Smooth muscle cell (in vitro differentiated cells): ENCODE data around the gene HPDL. TPM values are rescaled to one million over a fixed set of nuclear protein-coding genes. Genes with fewer than 3 reads are reported as not detected.

Experiments
- DNase-seq: peaks from one replicate; lab custom pipeline; 2025; ENCODE audit not compliant: unreplicated experiment; lab: John Stamatoyannopoulos, UW
- H2AFZ ChIP-seq: fragments of 200-600 bp; sonication (generic); 2 replicates; pipeline ENCODE4 v1.6.0; 2016; ENCODE audit warnings: antibody characterized with exemption, low read depth, mild to moderate bottlenecking
- H3F3A ChIP-seq: fragments of 200-600 bp; sonication (generic); 2 replicates; pipeline ENCODE4 v1.6.0; 2017; ENCODE audit warnings: antibody characterized with exemption, low read depth
- H3K27ac ChIP-seq: fragments of 200-600 bp; sonication (generic); 2 replicates; pipeline ENCODE4 v1.5.1; 2016; ENCODE audit warnings: low read depth, mild to moderate bottlenecking
- H3K27me3 ChIP-seq: fragments of 200-600 bp; sonication (generic); 2 replicates; pipeline ENCODE4 v1.6.1; 2016; ENCODE audit warnings: low read depth, mild to moderate bottlenecking
- H3K36me3 ChIP-seq: fragments of 200-600 bp; sonication (generic); 2 replicates; pipeline ENCODE4 v1.5.1; 2016; ENCODE audit warnings: low read depth
- H3K4me1 ChIP-seq: fragments of 200-600 bp; sonication (generic); 2 replicates; pipeline ENCODE4 v1.5.1; 2016; ENCODE audit warnings: low read depth
- H3K4me2 ChIP-seq: fragments of 200-600 bp; sonication (generic); 2 replicates; pipeline ENCODE4 v1.6.0; 2016; ENCODE audit warnings: mild to moderate bottlenecking
- H3K4me3 ChIP-seq: fragments of 200-600 bp; sonication (generic); 2 replicates; pipeline ENCODE4 v1.5.1; 2016; ENCODE audit warnings: mild to moderate bottlenecking
- H3K79me2 ChIP-seq: fragments of 200-600 bp; sonication (generic); 2 replicates; pipeline ENCODE4 v1.6.0; 2016; ENCODE audit warnings: low read depth, mild to moderate bottlenecking
- H3K9ac ChIP-seq: fragments of 200-600 bp; sonication (generic); 2 replicates; pipeline ENCODE4 v1.6.0; 2016; ENCODE audit warnings: low read depth
- H3K9me3 ChIP-seq: fragments of 200-600 bp; sonication (generic); replicated peaks from 2 replicates; pipeline ENCODE4 v1.5.1; 2016; ENCODE audit warnings: low read depth
- H4K20me1 ChIP-seq: fragments of 200-600 bp; sonication (generic); 2 replicates; pipeline ENCODE4 v1.6.0; 2016; ENCODE audit warnings: low read depth
- CTCF ChIP-seq: fragments of 200-600 bp; sonication (generic); IDR thresholded peaks from 2 replicates; pipeline ENCODE4 v1.5.1; 2017; ENCODE audit warnings: borderline replicate concordance, mild to moderate bottlenecking, antibody characterized with exemption; ENCODE audit not compliant: insufficient read depth, poor library complexity, severe bottlenecking
- WGBS: methylation state at CpG from one replicate; pipeline ENCODE4 v1.1.7; 2016; ENCODE audit warnings: low lambda C conversion rate; 5-methylcytosine and 5-hydroxymethylcytosine counted together
- polyA plus RNA-seq: library from polyadenylated mRNA; unstranded; fragments of >200 nt; fragmentation: Nextera tagmentation; extraction: Ambion mirVana; gene quantifications from 2 replicates; pipeline ENCODE4 v1.2.1, GENCODE V29; 2016
- total RNA-seq: library from RNA; depleted of rRNA; stranded (reverse); fragments of >200 nt; gene quantifications from 2 replicates; pipeline ENCODE4 v1.2.3, GENCODE V29; 2014

Gene HPDL
- total and polyA plus RNA-seq, 2 experiments from 2014 or later, result 0.96 TPM; not detected in 1

- Histone ChIP-seq H3K9me3 (no peaks in the 10 kb centered on the region), H3K4me1 (peaks cover 9% of the 10 kb centered on the region), H3K9ac (no peak overlapping the region), H3K4me2 (no peak overlapping the region), H3K4me3 (no peak overlapping the region), H3K27me3 (no peaks in the 10 kb centered on the region), H3K36me3 (no peaks in the 10 kb centered on the region), H2AFZ (no peak overlapping the region), H4K20me1 (no peaks in the 10 kb centered on the region), H3K27ac (no peak overlapping the region), H3F3A (no peaks in the 10 kb centered on the region), H3K79me2 (no peaks in the 10 kb centered on the region)
- no peak for TF ChIP-seq CTCF
- WGBS, result 75% methylated on average over 4 of the region's 4 CpGs
- no peak for DNase-seq
Observed at GRCh38 chr1:45319761-45320160, 6.9 kb upstream of the HPDL start.

- H2AFZ ChIP-seq, result no peak overlapping the region
- no peak overlapping the region for H3K27ac ChIP-seq
- no peaks in the 10 kb centered on the region for H3K36me3 ChIP-seq
- H3K9me3 ChIP-seq, result no peaks in the 10 kb centered on the region
- no peaks in the 10 kb centered on the region for H3K79me2 ChIP-seq
- WGBS, result 75% methylated on average over 5 of the region's 5 CpGs
- DNase-seq, result no peak
- no peaks in the 10 kb centered on the region for H4K20me1 ChIP-seq
- H3F3A ChIP-seq, result no peaks in the 10 kb centered on the region
- no peak for TF ChIP-seq CTCF
- no peak overlapping the region for H3K9ac ChIP-seq
- H3K27me3 ChIP-seq, result no peaks in the 10 kb centered on the region
- H3K4me1 ChIP-seq, result peaks cover 9% of the 10 kb centered on the region
- H3K4me3 ChIP-seq, result no peak overlapping the region
- H3K4me2 ChIP-seq, result no peak overlapping the region
Observed at GRCh38 chr1:45321444-45321843, 5.3 kb upstream of the HPDL start.

- DNase-seq, result no peak
- Histone ChIP-seq H3F3A (no peaks in the 10 kb centered on the region), H3K4me3 (no peak overlapping the region), H2AFZ (no peak overlapping the region), H3K36me3 (no peaks in the 10 kb centered on the region), H3K4me2 (no peak overlapping the region), H4K20me1 (no peaks in the 10 kb centered on the region), H3K79me2 (no peaks in the 10 kb centered on the region), H3K27ac (no peak overlapping the region), H3K9me3 (no peaks in the 10 kb centered on the region), H3K27me3 (no peaks in the 10 kb centered on the region), H3K9ac (no peak overlapping the region), H3K4me1 (peaks cover 9% of the 10 kb centered on the region)
- no peak for TF ChIP-seq CTCF
- 77% methylated on average over 10 of the region's 10 CpGs for WGBS
Observed at GRCh38 chr1:45322486-45323040, 4.1 kb upstream of the HPDL start.

GRCh38 chr1:45325851-45326506 lies 716 bp upstream of the HPDL start:
- peaks cover 19% of the 10 kb centered on the region for H3K4me1 ChIP-seq
- H3K4me2 ChIP-seq, result peak overlapping the region; percentile 84
- no peak for TF ChIP-seq CTCF
- no peaks in the 10 kb centered on the region for H4K20me1 ChIP-seq
- no peaks in the 10 kb centered on the region for H3K36me3 ChIP-seq
- WGBS, result 67% methylated on average over 6 of the region's 6 CpGs
- H2AFZ ChIP-seq, result peak overlapping the region; percentile 10
- H3K4me3 ChIP-seq, result peak overlapping the region; percentile 53
- no peaks in the 10 kb centered on the region for H3K79me2 ChIP-seq
- no peak overlapping the region for H3K9ac ChIP-seq
- H3F3A ChIP-seq, result peaks cover 3% of the 10 kb centered on the region
- no peak for DNase-seq
- H3K27me3 ChIP-seq, result no peaks in the 10 kb centered on the region
- no peaks in the 10 kb centered on the region for H3K9me3 ChIP-seq
- H3K27ac ChIP-seq, result no peak overlapping the region
